A549 treated with AZD2906 at 1 μM for 4 hours (cell line): ENCODE measurements around the gene ELL2. TPM values are rescaled to one million over a fixed set of nuclear protein-coding genes. Genes with fewer than 3 reads are reported as not detected.

ENCODE experiments used
- total RNA-seq: library from RNA; stranded (reverse); fragments of 200-300 nt; extraction: Qiagen RNA extraction; gene quantifications from 5 replicates; pipeline ENCODE4 v1.2.3, GENCODE V29; 2022

ELL2 gene
- 29.0 to 54.8 TPM (median 36.0 TPM) in 5 replicates for total RNA-seq

GRCh38 chr5:95961617-95962474 is at the start of gene ELL2:
ELL2 (minus strand) TSS chr5:95961851; CDS start chr5:95961721, 130 bp downstream.

Other genes starting within 250 kb of the ELL2 start
- gene RHOBTB3, start 230.5 kb downstream of the ELL2 start, total RNA-seq, result 8.1 to 11.0 TPM (median 9.1 TPM) in 5 replicates
- 70.2 to 149 TPM (median 79.2 TPM) in 5 replicates for gene GLRX, start 139.1 kb downstream of the ELL2 start, total RNA-seq